Measurements from ENCODE around the gene AP2A2. TPM values are rescaled to one million over a fixed set of nuclear protein-coding genes. Genes with fewer than 3 reads are reported as not detected.
"Not testable (repeated sequence)": the region's sequence is repeated elsewhere in the genome, so short reads cannot be mapped to it uniquely, and the experiment has no call there.

Gene AP2A2
- total RNA-seq, 1 donor from 2014 or later = 91.4 TPM

DNA sequence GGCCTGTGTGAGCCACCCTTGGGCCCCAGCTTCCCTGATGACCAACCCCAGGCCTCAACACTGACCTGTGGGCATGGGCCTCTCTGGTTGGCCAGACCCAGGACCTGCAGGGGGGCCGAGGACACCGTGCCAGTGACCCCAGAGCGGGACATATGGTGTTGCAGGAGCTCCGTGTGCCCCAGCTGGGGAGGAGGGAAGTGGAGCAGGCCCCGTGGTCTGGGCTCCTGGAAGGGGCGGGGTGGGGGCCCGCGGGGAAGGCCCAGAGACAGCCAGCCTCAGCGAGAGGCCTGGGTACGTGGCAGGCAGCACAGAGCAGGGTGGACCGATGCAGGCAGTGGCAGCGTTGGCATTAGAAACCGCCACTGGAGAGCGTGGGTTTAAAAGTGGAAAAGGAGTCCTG is 88.6 kb downstream of the AP2A2 start:
- no peak overlapping the region for H3K4me3 ChIP-seq (ENCODE audit: low read depth, low read length)
- TF ChIP-seq, protein P1, sequence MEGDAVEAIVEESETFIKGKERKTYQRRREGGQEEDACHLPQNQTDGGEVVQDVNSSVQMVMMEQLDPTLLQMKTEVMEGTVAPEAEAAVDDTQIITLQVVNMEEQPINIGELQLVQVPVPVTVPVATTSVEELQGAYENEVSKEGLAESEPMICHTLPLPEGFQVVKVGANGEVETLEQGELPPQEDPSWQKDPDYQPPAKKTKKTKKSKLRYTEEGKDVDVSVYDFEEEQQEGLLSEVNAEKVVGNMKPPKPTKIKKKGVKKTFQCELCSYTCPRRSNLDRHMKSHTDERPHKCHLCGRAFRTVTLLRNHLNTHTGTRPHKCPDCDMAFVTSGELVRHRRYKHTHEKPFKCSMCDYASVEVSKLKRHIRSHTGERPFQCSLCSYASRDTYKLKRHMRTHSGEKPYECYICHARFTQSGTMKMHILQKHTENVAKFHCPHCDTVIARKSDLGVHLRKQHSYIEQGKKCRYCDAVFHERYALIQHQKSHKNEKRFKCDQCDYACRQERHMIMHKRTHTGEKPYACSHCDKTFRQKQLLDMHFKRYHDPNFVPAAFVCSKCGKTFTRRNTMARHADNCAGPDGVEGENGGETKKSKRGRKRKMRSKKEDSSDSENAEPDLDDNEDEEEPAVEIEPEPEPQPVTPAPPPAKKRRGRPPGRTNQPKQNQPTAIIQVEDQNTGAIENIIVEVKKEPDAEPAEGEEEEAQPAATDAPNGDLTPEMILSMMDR (IDR thresholded peaks at IDR 0.05; ENCODE audit: insufficient read depth, low read length, poor library complexity, severe bottlenecking) = no peak
- DNase-seq (ENCODE audit: low read depth) = no peak
- H3K36me3 ChIP-seq (ENCODE audit: control insufficient read depth, insufficient read depth, low read length) = peaks cover 3% of the 10 kb centered on the region
- H3K27me3 ChIP-seq (ENCODE audit: control insufficient read depth, insufficient read depth, low read length) = no peaks in the 10 kb centered on the region

GRCh38 chr11:1015064-1015463 is 89.4 kb downstream of the AP2A2 start:
- peaks cover 2% of the 10 kb centered on the region for H3K36me3 ChIP-seq (ENCODE audit: control insufficient read depth, insufficient read depth, low read length)
- no peaks in the 10 kb centered on the region for H3K27me3 ChIP-seq (ENCODE audit: control insufficient read depth, insufficient read depth, low read length)
- no peak for DNase-seq (ENCODE audit: low read depth)
- no peak overlapping the region for H3K4me3 ChIP-seq (ENCODE audit: low read depth, low read length)
- TF ChIP-seq, protein P1 (IDR thresholded peaks at IDR 0.05; ENCODE audit: insufficient read depth, low read length, poor library complexity, severe bottlenecking) = no peak

- no peaks in the 10 kb centered on the region for H3K36me3 ChIP-seq (ENCODE audit: control insufficient read depth, insufficient read depth, low read length)
- H3K4me3 ChIP-seq (ENCODE audit: low read depth, low read length) = no peak overlapping the region
- DNase-seq (ENCODE audit: low read depth) = no peak
- H3K27me3 ChIP-seq (ENCODE audit: control insufficient read depth, insufficient read depth, low read length) = no peaks in the 10 kb centered on the region
- TF ChIP-seq, protein P1 (IDR thresholded peaks at IDR 0.05; ENCODE audit: insufficient read depth, low read length, poor library complexity, severe bottlenecking) = no peak
These were observed 90.3 kb downstream of the AP2A2 start for GRCh38 chr11:1015826-1016545.

- not testable (repeated sequence) for H3K36me3 ChIP-seq (ENCODE audit: control insufficient read depth, insufficient read depth, low read length); DNase-seq (ENCODE audit: low read depth); H3K27me3 ChIP-seq (ENCODE audit: control insufficient read depth, insufficient read depth, low read length); H3K4me3 ChIP-seq (ENCODE audit: low read depth, low read length)
These were observed 91.0 kb downstream of the AP2A2 start for GRCh38 chr11:1016610-1017126.

- DNase-seq (ENCODE audit: low read depth) = no peak
- TF ChIP-seq, protein P1 (IDR thresholded peaks at IDR 0.05; ENCODE audit: insufficient read depth, low read length, poor library complexity, severe bottlenecking) = no peak
- no peak overlapping the region for H3K4me3 ChIP-seq (ENCODE audit: low read depth, low read length)
- H3K27me3 ChIP-seq (ENCODE audit: control insufficient read depth, insufficient read depth, low read length) = no peaks in the 10 kb centered on the region
- H3K36me3 ChIP-seq (ENCODE audit: control insufficient read depth, insufficient read depth, low read length) = no peaks in the 10 kb centered on the region
These were observed 91.8 kb downstream of the AP2A2 start for GRCh38 chr11:1017269-1018005.

DNA sequence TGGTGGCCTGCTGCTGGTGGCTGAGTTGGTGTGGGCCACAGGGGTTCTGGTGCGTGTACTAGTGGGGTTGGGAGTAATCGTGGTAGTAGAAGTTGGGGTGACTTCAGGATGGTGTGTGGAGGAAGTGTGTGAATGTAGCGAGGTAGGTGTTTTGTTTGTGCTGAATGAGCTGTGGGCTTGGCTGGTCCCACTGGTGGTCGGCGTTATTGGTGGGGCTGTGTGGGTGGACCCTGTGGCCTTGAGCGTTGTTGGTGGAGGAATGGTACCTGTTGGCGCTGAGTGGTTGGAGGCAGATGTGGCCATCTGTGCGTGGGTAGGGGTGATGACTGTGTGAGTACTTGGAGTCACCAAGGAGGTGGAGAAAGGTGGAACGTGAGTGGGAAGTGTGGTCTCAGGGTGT is 92.4 kb downstream of the AP2A2 start:
- TF ChIP-seq, protein P1 (IDR thresholded peaks at IDR 0.05; ENCODE audit: insufficient read depth, low read length, poor library complexity, severe bottlenecking) = no peak
- Histone ChIP-seq H3K4me3 (ENCODE audit: low read depth, low read length) (no peak overlapping the region), H3K27me3 (ENCODE audit: control insufficient read depth, insufficient read depth, low read length) (no peaks in the 10 kb centered on the region), H3K36me3 (ENCODE audit: control insufficient read depth, insufficient read depth, low read length) (no peaks in the 10 kb centered on the region)
- DNase-seq (ENCODE audit: low read depth) = no peak
